BLaER1 treated with 17β-estradiol and CSF1 and Interleukin-3, amounts not matched to agents 10 nM and 100 nM (cell line): Measurements from ENCODE around the gene LRRC27.
"Not testable (repeated sequence)": the region's sequence is repeated elsewhere in the genome, so short reads cannot be mapped to it uniquely, and the experiment has no call there.

Source experiments
- H3K27ac ChIP-seq, 11 experiments: shearing (Covaris generic); formaldehyde crosslinking; 2 replicates each; pipeline ENCODE4 v1.8.1; 2022
- H3K27me3 ChIP-seq, 11 experiments: shearing (Covaris generic); formaldehyde crosslinking; 2 replicates each; pipeline ENCODE4 v1.8.1; 2022
- H3K36me3 ChIP-seq, 11 experiments: shearing (Covaris generic); formaldehyde crosslinking; 2 replicates each; pipeline ENCODE4 v1.8.1; 2022
- H3K4me1 ChIP-seq, 10 experiments: shearing (Covaris generic); formaldehyde crosslinking; 2 replicates each; pipeline ENCODE4 v1.8.1; 2022
- H3K4me2 ChIP-seq, 11 experiments: shearing (Covaris generic); formaldehyde crosslinking; 2 replicates each; pipeline ENCODE4 v1.8.1; 2022
- H3K4me3 ChIP-seq, 10 experiments: shearing (Covaris generic); formaldehyde crosslinking; 2 replicates each; pipeline ENCODE4 v1.8.1; 2022
- H3K9ac ChIP-seq, 11 experiments: shearing (Covaris generic); formaldehyde crosslinking; 2 replicates each; pipeline ENCODE4 v1.8.1; 2022
- H3K9me3 ChIP-seq, 11 experiments: shearing (Covaris generic); formaldehyde crosslinking; replicated peaks in 1 of 11; 2 replicates each; pipeline ENCODE4 v1.8.1; 2022
- H4K20me1 ChIP-seq, 11 experiments: shearing (Covaris generic); formaldehyde crosslinking; 2 replicates each; pipeline ENCODE4 v1.8.1; 2022
- Cebpa-rat ChIP-seq, 11 experiments: shearing (Covaris generic); IDR thresholded peaks; 2 replicates each; pipeline ENCODE4 v1.8.1; 2022

LRRC27 gene

GRCh38 chr10:132293201-132293812 lies 38.7 kb upstream of the LRRC27 start:
- H3K4me1 ChIP-seq = peaks cover 19 to 50% (median 43%) of the 10 kb centered on the region in 10 experiments
- no peak overlapping the region for H3K4me3 ChIP-seq

GRCh38 chr10:132293813-132294520 lies 38.0 kb upstream of the LRRC27 start:
- TF ChIP-seq Cebpa-rat (IDR thresholded peaks at IDR 0.05) = no peak
- H3K4me3 ChIP-seq = no peak overlapping the region
- no peak overlapping the region for H3K9ac ChIP-seq
- H3K4me1 ChIP-seq = peaks cover 23 to 57% (median 50%) of the 10 kb centered on the region in 10 experiments
- H3K36me3 ChIP-seq = no peaks in the 10 kb centered on the region
- H3K27ac ChIP-seq = no peak overlapping the region
- peaks cover 0 to 11% (median 5%) of the 10 kb centered on the region in 11 experiments; a peak in 11 of 22 replicates for H3K9me3 ChIP-seq
- H3K27me3 ChIP-seq = peaks cover 0 to 44% (median 0%) of the 10 kb centered on the region in 11 experiments; a peak in 7 of 22 replicates
- H3K4me2 ChIP-seq = peak overlapping the region in 6 of 11 experiments; percentile 86 to 97 (median 94); a peak in 12 of 22 replicates
- peaks cover 0 to 79% (median 28%) of the 10 kb centered on the region in 11 experiments; a peak in 18 of 22 replicates for H4K20me1 ChIP-seq

More at GRCh38 chr10:132293201-132293812, 38.7 kb upstream of the LRRC27 start:
- H3K9me3 ChIP-seq = peaks cover 0 to 15% (median 10%) of the 10 kb centered on the region in 11 experiments; a peak in 14 of 22 replicates
- H3K27ac ChIP-seq = no peak overlapping the region
- peaks cover 0 to 74% (median 28%) of the 10 kb centered on the region in 11 experiments; a peak in 18 of 22 replicates for H4K20me1 ChIP-seq
- no peaks in the 10 kb centered on the region for H3K36me3 ChIP-seq
- H3K27me3 ChIP-seq = peaks cover 0 to 40% (median 0%) of the 10 kb centered on the region in 11 experiments; a peak in 7 of 22 replicates
- no peak overlapping the region for H3K9ac ChIP-seq
- TF ChIP-seq Cebpa-rat (IDR thresholded peaks at IDR 0.05) = no peak
- no peak overlapping the region for H3K4me2 ChIP-seq

- H4K20me1 ChIP-seq = peaks cover 0 to 87% (median 28%) of the 10 kb centered on the region in 11 experiments; a peak in 18 of 22 replicates
- H3K27me3 ChIP-seq = peaks cover 0 to 52% (median 0%) of the 10 kb centered on the region in 11 experiments; a peak in 8 of 22 replicates
- no peak overlapping the region for H3K4me3 ChIP-seq
- H3K9me3 ChIP-seq = peaks cover 0 to 4% (median 0%) of the 10 kb centered on the region in 11 experiments; a peak in 4 of 22 replicates
- no peaks in the 10 kb centered on the region for H3K36me3 ChIP-seq
- H3K27ac ChIP-seq = no peak overlapping the region
- peak overlapping the region in 9 of 11 experiments; percentile 12 to 97 (median 91); a peak in 15 of 22 replicates for H3K4me2 ChIP-seq
- H3K4me1 ChIP-seq = peaks cover 23 to 64% (median 58%) of the 10 kb centered on the region in 10 experiments
- no peak overlapping the region for H3K9ac ChIP-seq
- TF ChIP-seq Cebpa-rat (IDR thresholded peaks at IDR 0.05) = no peak
Measured at GRCh38 chr10:132294561-132295318, 37.3 kb upstream of the LRRC27 start.

- Histone ChIP-seq H3K4me2 (peak overlapping the region in 8 of 11 experiments; percentile 83 to 97 (median 92); a peak in 14 of 22 replicates), H3K27me3 (peaks cover 0 to 52% (median 0%) of the 10 kb centered on the region in 11 experiments; a peak in 8 of 22 replicates), H3K4me1 (peaks cover 23 to 72% (median 65%) of the 10 kb centered on the region in 10 experiments), H4K20me1 (peaks cover 0 to 90% (median 32%) of the 10 kb centered on the region in 11 experiments; a peak in 18 of 22 replicates)
- not testable (repeated sequence) for H3K4me3 ChIP-seq, H3K36me3 ChIP-seq, H3K9me3 ChIP-seq, H3K9ac ChIP-seq, H3K27ac ChIP-seq
Measured at GRCh38 chr10:132295481-132295880, 36.5 kb upstream of the LRRC27 start.

GRCh38 chr10:132296666-132297443 lies 35.1 kb upstream of the LRRC27 start:
- Histone ChIP-seq H3K27ac (peak overlapping the region in 7 of 11 experiments; percentile 9 to 75 (median 55); a peak in 11 of 22 replicates), H3K36me3 (no peaks in the 10 kb centered on the region), H3K4me3 (peak overlapping the region in 4 of 10 experiments; percentile 17 to 48 (median 36); a peak in 3 of 20 replicates), H3K9me3 (no peaks in the 10 kb centered on the region), H3K27me3 (peaks cover 0 to 59% (median 3%) of the 10 kb centered on the region in 11 experiments; a peak in 9 of 22 replicates), H3K4me1 (peaks cover 23 to 85% (median 79%) of the 10 kb centered on the region in 10 experiments), H3K9ac (peak overlapping the region in 6 of 11 experiments; percentile 8 to 64 (median 50); a peak in 9 of 22 replicates), H3K4me2 (peak overlapping the region; percentile 65 to 97 (median 88)), H4K20me1 (peaks cover 0 to 89% (median 35%) of the 10 kb centered on the region in 11 experiments; a peak in 18 of 22 replicates)
- no peak for TF ChIP-seq Cebpa-rat (IDR thresholded peaks at IDR 0.05)

GRCh38 chr10:132297526-132297925 lies 34.5 kb upstream of the LRRC27 start:
- Histone ChIP-seq H3K4me2 (peak overlapping the region; percentile 65 to 97 (median 88)), H3K4me3 (peak overlapping the region in 4 of 10 experiments; percentile 17 to 48 (median 36); a peak in 6 of 20 replicates), H3K4me1 (peaks cover 27 to 92% (median 85%) of the 10 kb centered on the region in 10 experiments), H4K20me1 (peaks cover 0 to 89% (median 39%) of the 10 kb centered on the region in 11 experiments; a peak in 19 of 22 replicates), H3K36me3 (no peaks in the 10 kb centered on the region), H3K9me3 (no peaks in the 10 kb centered on the region), H3K27me3 (peaks cover 0 to 66% (median 5%) of the 10 kb centered on the region in 11 experiments; a peak in 12 of 22 replicates), H3K9ac (peak overlapping the region in 6 of 11 experiments; percentile 21 to 64 (median 59); a peak in 10 of 22 replicates), H3K27ac (peak overlapping the region in 7 of 11 experiments; percentile 9 to 75 (median 71); a peak in 11 of 22 replicates)
- no peak for TF ChIP-seq Cebpa-rat (IDR thresholded peaks at IDR 0.05)

GRCh38 chr10:132298038-132298881 lies 33.7 kb upstream of the LRRC27 start:
- H3K9ac ChIP-seq = peak overlapping the region in 7 of 11 experiments; percentile 21 to 70 (median 62); a peak in 13 of 22 replicates
- H3K9me3 ChIP-seq = no peaks in the 10 kb centered on the region

More at GRCh38 chr10:132298038-132298881, 33.7 kb upstream of the LRRC27 start:
- Histone ChIP-seq H3K27me3 (peaks cover 0 to 73% (median 12%) of the 10 kb centered on the region in 11 experiments; a peak in 12 of 22 replicates), H3K27ac (peak overlapping the region in 8 of 11 experiments; percentile 37 to 75 (median 68); a peak in 15 of 22 replicates), H3K4me3 (peak overlapping the region in 4 of 10 experiments; percentile 17 to 48 (median 36); a peak in 6 of 20 replicates), H3K36me3 (no peaks in the 10 kb centered on the region), H4K20me1 (peaks cover 0 to 91% (median 44%) of the 10 kb centered on the region in 11 experiments; a peak in 19 of 22 replicates), H3K4me2 (peak overlapping the region; percentile 65 to 97 (median 88)), H3K4me1 (peaks cover 34 to 99% (median 93%) of the 10 kb centered on the region in 10 experiments)
- no peak for TF ChIP-seq Cebpa-rat (IDR thresholded peaks at IDR 0.05)
